GM18873 (cell line): ENCODE results near the gene SPNS2.

Source experiments
- ATAC-seq: cut with Tn5 transposase; IDR thresholded peaks from one replicate; pipeline ENCODE4 v1.9.1; 2021; ENCODE audit warnings: mild to moderate bottlenecking, moderate library complexity, moderate number of reproducible peaks; ENCODE audit not compliant: unreplicated experiment, low FRiP score

The SPNS2 gene

DNA sequence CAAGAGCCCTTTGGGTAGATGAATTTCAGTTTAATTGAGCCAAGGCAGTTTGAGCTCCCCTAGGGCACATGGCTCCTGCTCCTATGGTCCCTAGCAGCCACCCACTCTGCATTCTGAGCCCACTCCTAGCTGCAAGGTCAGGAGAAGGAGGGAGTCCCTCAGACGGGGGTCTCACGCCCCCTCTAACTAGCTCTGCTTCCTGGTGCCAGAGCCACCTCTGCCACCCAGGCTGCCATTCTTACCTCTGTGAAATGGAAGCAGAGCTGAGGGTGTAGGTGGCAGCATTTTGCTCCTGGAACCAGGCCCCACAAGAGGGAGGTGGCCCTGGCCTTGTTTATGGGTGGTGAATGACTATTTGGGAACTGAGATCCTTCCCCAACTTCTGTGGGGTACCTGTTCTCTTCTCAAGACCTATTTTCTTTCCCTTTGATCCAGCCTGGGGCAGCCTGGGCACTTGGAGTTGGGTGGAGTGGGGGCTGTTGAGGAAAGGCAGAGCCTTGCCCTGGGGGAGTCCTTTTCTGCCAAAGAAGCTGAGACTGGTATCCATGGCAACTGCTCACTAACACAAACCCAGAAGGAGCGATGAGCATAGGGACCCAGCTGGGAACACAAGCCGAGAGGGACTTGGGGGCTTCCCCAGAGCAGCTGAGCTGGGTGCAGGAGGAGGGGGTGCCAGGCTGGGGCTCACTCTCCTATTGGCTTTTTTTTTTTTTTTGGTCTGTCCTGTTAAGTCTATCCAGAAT is 4.8 kb downstream of the SPNS2 start:
- ATAC-seq = no peak

DNA sequence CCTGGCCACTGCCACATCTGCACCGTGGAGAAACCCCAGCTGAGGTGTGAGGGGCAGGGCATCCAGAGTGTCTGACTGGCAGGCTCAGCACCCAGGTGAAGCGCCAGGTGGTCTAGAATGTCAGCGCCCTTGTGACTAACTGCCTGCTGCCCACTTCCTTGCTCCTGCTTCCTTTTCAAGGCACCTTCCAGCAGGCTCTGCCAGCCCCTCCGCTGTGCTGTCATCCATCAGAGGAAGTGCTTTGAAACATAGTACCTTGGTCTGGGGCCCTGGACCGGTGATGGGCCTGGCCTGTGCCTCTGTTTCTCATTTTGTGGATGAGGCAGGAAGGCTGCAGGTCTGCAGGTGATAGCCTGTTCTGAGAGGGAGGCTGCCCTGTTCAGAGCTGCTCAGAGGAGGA is 5.5 kb downstream of the SPNS2 start:
- no peak for ATAC-seq

DNA sequence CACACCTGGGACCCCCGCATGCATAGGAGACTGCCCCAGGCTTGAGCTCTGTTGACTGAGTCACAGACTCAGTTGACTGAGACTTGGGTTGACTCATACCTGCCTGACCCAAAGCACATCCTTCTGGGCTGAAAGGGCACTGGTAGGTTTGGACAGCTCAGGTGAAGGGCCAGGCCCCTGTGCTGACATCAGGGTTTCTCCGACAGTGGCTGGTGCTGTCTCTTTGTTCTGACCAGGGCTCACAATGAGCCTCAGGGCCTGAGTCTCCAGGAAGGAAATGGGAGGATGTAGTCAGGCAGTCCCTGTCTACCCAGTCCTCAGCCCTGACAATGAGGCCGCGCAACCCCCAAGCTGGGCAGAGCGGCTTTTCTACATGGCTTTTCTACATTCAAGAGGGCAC is 6.5 kb downstream of the SPNS2 start:
- ATAC-seq = no peak

DNA sequence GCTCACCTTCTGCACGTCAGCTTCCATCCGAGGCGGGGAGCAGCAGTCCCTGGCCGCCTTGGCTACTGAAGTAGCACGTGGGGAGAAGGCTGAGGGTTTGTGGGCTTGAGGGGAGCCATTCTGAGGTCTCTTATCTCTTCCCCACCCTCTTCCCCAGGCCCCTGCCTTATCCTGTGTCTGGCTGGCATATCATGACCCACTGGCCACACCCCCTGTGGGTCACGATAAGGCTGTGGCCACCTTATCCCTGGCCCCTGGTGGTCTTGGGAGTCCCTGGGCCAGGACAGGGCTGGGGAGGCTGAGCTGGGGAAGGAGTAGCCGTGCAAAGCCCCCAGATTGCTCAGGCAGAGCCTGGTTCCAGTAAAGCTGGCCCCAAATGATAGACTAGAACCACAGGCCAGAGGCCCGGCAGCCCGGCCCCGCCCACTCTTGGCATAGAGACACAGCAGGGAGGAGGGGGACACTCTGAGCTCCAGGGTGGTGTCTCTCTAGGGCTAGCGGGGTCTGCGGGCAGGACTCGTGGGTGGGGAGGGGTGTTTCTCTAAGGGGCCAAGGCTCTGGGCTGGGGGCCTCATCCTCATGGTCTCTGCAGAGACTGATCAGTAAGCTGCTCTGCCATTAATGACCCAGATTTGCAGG is 7.6 kb downstream of the SPNS2 start:
- ATAC-seq = no peak

DNA sequence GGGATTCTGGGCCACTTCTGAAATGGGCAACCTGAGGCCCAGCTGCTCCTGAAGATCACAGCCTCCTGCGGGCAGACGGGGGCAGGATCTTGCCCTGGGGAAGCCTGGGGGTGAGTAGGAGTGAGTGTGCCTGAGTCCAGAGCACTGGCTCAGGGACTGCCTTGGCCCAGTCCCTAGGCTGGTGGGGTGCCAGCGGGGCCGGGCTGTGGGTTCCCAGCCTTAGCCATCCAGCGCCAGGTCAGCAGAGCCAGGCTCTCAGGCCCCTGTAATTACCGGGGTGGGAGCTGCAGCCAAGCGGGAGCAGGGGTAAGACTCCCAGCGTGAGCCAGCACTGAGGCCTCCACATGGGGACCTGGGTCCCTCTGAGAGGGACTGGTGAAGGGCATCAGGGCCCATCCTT is 8.2 kb downstream of the SPNS2 start:
- no peak for ATAC-seq

DNA sequence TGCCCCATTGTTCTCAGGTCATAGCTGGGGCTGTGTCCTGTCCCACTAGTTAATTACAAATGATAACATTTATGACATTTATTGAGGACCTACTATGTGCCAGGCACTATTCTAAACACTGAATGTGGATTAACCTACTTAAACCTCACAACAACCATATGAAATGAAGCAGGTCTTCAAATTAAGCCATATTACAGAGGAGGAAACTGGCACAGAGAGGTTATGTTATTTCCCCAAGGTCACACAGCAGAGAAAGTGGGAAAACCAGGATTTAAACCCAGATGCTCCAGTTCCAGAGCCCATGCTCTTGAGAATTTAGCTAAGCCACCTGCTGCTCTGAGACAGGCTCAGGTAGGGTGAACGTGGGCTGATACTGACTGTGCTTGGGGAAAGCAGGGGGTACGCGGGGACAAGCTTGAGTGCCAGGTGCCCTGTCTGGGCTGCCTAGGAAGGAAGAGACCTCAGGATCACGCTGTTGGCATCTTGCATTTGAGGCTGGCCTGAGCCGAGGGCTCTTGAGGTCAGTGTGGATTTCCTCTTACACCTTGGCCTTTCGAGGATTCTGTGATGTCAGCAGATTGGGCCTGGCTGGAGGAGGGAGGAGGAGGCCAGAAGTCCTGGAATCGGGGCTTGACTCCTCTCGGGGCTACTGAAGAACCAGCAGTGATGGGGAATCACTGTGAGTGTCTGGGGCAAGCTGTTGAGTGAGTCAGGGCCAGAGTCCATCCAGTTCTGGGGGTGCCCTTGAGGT is 8.9 kb downstream of the SPNS2 start:
- ATAC-seq = no peak

DNA sequence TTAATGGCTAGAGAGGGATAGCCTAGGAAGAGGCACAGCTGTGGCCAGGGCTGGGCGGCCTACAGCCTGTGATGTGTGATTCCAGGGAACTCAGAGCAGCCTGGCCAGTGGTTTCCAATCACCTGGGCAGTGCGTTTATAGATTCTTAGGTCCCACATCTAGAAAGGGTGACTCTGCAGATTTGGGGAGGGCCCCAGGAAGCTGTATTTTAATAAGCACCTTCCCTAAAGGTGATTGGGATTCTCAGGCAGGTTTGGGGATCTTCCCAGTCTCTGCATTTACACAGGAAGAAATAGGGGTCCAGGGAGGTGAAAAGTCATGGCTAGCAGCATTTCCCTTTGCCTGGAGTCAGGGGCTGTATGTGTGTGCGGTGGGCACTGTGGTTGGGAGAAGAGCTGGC is 9.5 kb downstream of the SPNS2 start:
- no peak for ATAC-seq

DNA sequence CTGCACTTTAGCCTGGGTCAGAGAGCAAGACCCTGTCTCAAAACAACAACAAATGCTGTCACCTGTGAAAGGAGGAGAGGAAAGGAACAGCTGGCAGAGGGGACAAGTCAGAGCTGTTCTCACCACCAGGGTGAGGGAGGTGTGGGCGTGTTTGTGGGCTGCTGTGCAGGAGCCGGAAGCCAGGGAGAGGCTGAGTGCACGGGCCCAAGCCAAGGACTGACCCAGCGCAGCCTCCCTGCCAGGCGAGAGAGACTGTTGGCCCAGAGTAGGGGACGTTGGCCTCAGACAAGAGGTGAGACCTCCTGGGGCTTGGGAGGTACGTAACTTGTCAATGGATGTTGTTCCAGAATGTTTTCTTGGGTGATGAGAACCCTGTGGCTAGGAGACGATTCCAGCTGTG is 10.7 kb downstream of the SPNS2 start:
- no peak for ATAC-seq

DNA sequence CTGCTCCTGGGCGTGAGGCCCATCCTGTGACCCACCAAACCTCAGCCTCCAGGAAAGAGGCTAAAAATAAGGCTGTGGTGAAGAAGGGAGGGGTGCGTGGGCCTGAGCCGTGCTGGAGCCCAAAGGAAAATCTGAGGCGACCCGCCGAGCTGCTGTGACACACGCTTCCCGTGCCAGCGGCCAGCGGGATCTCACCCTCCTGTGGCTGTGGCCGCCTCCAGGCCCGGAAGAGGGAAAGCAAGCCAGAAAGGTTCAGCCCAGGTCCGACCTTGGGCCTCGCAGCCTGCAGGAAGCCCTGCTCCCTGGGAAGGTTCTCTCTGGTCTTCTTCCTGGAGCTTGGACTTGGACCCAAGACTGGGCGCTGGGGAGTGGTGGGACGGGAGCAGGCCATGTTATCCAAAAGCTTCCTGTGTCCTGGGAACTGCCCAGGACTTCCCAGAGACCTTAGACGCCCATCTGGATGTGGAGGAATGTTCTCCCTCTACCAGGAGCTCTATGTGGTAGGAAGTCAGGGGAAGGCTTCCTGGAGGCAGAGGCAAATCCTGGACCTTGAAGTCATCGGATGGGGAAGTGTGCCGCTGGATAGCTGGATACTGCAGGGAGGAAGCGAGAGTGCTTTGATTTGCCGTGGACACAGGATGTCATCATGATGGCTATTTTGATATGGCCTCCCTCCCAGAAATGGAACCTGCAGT is 11.4 kb downstream of the SPNS2 start:
- no peak for ATAC-seq

DNA sequence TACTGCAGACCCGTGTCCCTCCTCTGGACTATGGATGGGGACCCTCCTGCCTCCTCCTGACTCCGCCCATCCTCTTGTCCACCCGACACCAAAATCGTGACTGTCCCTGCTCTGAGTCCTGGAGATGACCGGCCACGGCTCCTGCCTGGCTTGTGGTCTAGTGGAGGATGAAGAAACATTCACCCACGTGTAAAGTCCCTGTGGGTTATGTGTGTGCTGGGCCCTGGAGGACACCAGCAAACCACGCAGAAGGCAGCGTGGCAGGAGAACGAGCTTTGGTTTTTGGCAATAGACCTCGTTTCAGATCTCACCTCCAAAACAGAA is 11.9 kb downstream of the SPNS2 start:
- no peak for ATAC-seq

DNA sequence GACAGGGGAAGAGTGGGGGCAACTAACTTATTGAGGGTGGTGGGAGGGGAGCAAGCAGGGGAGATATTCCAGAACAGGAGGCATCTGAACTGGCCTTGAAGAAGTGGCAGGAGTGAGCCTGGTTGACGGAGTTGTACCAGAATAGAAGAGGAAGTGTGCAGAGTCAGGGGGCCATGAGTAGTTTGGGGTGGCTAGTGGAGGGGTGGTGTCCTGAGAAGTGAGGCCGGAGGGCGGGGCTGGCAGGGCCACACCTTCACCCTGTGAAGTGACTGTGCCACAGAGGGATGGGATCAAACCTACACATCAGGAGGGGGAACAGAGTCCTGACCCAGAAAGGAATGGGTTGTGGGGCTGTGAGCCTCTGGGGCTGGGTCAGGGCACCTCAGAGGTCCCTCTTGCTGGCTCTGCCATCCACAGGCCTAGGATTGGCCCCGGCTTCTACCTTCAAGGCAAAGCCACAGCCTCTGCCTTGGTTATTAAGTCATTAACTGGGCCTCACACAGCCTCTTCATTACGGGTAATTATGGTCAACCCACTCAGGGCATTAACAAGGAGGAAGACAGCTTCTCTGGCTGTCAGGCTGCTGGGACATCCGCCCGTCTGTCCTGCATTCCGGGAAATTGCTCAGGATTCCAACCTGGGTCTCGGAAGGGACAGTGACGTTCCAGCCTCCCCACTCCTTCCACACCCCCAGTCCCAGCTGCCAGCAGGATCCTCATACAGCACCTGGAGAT is 12.7 kb downstream of the SPNS2 start:
- ATAC-seq = no peak

DNA sequence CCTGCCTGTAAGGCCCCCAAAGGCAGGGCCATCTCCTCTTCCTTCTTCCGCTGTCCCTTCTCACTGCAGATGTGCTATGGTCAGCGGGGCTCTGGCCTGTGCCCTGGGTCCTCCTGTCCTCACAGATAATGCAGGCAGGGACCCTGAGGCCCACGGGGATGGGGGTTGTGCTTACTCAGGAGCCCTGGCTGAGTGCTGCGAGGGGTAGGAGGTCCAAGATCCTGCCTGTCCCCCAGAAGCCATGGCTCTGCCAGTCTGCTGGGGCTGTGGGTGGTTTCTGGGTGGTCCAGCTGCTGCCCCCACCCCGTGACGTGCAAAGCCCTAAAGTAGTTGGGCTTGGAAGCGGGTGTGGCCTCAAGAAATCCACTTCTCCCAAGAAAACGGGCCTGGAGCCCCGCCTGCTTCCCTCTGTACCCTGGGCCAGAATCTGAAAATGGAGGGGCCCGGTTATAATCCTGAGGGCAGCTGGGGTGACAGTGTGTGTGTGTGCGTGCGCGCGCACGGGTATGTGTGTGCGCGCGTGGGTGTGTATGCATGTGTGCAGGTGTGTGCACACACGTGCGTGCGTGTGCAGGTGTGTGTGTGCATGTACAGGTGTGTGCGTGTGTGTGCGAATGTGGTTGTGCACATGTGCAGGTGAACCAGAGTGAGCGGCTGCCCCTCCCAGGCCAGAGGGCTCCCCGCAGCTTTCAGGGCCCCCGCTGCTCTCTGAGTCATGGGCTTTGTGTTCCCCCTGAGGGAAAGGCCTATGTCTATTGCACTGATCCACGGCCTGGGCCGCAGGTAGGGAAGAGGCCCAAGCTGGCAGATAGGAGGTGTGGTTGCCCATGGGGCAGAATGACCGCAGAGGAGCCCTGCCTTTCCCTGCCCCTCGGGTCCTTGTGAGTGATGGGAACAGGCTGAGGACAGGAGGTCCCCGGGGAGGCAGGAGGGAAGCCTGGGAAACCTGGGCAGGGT is 13.8 kb downstream of the SPNS2 start:
- no peak for ATAC-seq

DNA sequence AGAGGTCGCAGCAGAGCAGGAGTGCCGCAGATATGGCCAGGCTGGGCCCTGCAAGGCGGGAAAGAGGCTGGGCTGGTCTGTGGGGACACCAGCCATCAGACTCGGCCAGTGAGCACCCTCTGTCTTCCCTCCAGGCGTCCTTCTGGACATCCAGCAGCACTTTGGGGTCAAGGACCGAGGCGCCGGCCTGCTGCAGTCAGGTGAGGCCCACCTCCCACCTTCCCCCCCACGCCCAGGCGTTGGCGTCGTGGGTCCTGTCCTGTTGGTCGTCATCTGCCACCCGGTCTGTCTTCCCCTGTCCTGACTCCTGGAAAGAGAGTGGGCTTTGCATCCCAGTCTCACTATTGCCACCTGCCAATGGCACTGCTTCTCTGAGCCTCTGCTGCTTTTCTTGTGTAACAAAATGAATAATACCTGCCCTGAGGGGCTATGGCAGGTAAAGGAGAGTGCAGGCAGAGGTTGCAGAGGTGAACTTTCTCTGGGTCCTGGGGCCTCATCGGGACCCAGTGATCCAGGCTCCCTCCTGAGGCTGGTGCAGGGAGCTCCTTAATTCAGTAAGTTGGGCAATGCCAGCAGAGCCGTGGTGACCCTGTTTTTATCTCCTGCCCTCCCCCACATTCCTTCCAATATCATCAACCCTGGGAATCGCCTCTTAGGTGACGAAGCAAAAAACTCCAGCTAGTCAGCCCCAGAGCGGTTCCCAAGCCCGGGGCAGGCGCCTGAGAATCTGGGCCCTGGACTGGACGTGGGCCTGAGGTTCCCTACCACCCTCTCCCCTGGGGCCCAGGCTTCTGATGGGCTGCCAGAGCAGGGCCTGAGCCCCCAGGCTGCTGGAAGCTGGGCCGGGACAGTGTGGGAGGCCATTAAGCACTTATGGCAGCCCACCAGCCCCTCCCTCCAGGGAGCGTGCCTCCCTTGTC is 14.7 kb downstream of the SPNS2 start:
- no peak for ATAC-seq

DNA sequence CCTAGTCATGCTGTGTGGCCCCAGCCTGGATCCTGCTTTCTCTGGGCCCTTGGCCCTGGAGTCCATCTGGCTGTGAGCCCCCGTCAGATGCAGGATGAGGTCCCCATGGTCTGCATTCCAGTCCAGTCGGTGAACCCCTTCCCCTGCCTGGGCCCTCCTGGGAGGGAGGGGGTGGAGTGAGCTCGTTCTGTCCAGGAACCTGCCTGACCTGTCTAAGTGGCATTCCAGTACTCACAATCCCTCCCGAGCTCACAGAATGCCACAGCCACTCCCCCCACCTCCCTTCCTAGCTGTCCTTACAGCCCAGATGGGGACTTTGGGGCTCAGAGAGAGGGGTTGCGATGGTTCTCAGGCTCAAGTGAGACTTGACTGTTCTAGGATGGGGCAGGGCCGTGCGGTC is 15.5 kb downstream of the SPNS2 start:
- no peak for ATAC-seq

DNA sequence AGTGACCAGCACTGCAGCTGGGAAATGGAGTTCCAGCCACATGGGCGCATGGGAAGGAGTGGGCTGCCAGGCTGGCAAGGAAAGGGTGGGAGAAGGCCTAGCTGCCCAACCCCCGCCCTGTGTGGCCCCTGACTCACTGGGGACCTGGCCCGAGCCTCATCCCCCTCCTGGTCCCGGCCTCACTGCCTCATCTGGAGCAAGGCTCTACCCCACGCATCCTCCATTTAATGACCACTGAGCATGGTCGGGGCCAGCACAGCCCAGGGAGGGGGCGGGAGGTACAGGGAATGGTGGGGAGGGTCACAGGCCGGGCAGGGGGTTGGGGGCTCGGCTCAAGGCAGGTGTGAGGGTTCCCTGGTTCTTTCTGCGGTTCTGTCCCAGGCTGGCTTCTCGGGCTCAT is 16.1 kb downstream of the SPNS2 start:
- no peak for ATAC-seq

DNA sequence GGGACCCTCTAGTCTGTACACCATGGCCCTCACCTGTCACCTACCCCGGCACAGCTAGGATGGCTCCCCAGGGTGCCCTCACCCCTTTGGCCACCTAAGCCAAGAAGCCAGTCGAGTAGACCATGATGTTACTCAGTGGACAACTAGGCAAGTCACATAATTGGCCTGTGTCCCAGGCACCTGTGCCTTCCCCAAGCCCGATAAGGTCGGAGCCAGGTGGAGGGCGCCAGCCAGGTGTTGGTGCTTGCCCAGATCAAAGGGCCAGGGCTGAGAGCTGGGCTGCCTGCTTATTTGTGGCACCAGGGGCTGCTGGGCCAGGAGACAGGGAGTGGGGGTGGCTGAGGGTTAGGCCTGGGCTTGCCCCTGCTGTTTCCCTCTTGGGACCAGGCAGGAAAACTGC is 16.8 kb downstream of the SPNS2 start:
- ATAC-seq = no peak

DNA sequence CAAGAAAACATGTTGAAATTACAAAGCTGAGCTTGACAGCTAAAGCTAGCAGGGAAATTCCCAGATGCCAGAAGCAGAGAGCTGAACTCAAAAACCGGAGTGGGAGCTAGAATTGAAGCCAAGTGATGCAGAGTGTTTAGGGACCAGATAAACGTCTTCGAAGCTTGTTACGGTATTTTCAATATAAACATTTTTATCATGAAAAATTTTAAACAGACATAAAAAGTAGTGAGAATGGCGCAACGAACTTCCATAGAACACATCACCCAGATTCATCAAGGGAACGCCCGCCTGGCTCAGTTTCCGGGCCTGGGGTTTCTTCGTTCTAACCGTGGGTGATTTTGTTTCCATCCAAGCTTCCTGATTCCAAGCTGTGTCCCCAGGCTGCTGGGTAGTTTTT is 18.1 kb downstream of the SPNS2 start:
- ATAC-seq = no peak

DNA sequence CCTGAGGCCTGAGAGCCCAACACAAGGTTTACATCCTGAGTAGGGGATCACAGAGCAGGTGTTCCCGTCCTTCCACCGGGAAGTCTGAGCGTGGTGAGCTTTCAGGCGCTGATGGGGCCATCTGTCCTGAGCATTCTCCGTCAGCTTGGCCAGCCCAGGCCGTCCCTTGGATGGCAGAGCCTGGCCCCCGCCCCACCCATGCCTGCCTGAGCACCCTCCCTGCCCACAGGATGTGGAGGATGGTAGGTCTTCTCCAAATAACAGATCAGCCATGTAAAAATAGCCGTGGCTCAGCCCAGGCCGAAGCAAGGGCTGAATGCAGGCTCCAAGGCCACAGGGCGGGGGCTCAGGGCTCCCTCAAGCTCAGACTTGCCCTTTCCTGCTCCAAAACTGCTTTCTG is 20.2 kb downstream of the SPNS2 start:
- no peak for ATAC-seq
